ENCODE measurements around the gene STAT4. TPM values are rescaled to one million over a fixed set of nuclear protein-coding genes. Genes with fewer than 3 reads are reported as not detected.

The STAT4 gene
- total and polyA plus RNA-seq, 4 donors, result 0.85 to 7.9 (median 3.2) TPM

DNA sequence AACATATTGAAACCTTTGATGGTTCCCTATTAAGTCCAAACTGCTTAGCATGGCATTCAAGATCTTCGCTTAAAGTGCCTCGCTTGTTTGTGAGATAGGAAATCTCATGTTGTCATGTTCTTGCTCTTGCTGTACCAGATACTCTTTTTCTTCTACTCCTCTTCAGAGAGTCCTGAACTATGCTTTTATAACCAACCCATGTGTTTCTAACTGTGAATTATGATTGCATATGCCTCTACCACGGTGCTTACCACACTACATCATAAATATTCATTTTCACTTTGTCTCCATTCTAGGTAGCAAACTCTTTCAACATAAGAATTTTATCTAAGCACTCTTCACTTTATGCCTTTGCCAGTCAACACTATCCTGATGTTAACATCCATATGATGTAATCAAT, 23.6 kb downstream of the STAT4 start:
- Histone ChIP-seq H3K36me3 (ENCODE audit: control insufficient read depth in 4 of 4, insufficient read depth in 3 of 4, low read depth in 1 of 4, low read length in 3 of 4) (no peaks in the 10 kb centered on the region), H3K27me3 (ENCODE audit: control insufficient read depth in 4 of 4, insufficient read depth in 4 of 4, low read length in 3 of 4) (no peaks in the 10 kb centered on the region), H3K4me1 (ENCODE audit: control insufficient read depth in 4 of 4, insufficient read depth in 4 of 4, low read length in 3 of 4) (no peaks in the 10 kb centered on the region), H3K9me3 (ENCODE audit: control insufficient read depth in 4 of 4, low read length in 3 of 4) (no peaks in the 10 kb centered on the region), H3K9ac (ENCODE audit: low read depth in 1 of 2, low read length in 2 of 2) (no peak overlapping the region), H3K27ac (ENCODE audit: low read depth in 1 of 2, low read length in 2 of 2) (no peak overlapping the region), H3K4me3 (ENCODE audit: low read depth in 1 of 3, low read length in 3 of 3) (no peak overlapping the region)
- no peak for DNase-seq (ENCODE audit: low spot score)
- WGBS, result 93% methylated on average over 3 of the region's 3 CpGs
- no peak for TF ChIP-seq JUND (IDR thresholded peaks at IDR 0.05)
- TF ChIP-seq, protein P1, sequence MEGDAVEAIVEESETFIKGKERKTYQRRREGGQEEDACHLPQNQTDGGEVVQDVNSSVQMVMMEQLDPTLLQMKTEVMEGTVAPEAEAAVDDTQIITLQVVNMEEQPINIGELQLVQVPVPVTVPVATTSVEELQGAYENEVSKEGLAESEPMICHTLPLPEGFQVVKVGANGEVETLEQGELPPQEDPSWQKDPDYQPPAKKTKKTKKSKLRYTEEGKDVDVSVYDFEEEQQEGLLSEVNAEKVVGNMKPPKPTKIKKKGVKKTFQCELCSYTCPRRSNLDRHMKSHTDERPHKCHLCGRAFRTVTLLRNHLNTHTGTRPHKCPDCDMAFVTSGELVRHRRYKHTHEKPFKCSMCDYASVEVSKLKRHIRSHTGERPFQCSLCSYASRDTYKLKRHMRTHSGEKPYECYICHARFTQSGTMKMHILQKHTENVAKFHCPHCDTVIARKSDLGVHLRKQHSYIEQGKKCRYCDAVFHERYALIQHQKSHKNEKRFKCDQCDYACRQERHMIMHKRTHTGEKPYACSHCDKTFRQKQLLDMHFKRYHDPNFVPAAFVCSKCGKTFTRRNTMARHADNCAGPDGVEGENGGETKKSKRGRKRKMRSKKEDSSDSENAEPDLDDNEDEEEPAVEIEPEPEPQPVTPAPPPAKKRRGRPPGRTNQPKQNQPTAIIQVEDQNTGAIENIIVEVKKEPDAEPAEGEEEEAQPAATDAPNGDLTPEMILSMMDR (IDR thresholded peaks at IDR 0.05; ENCODE audit: low read depth, low read length, missing input control), result no peak
- TF ChIP-seq RAD21 (IDR thresholded peaks at IDR 0.05), result no peak
- TF ChIP-seq HNF4A (conservative IDR thresholded peaks at IDR 0.05), result no peak
- TF ChIP-seq, protein P2, sequence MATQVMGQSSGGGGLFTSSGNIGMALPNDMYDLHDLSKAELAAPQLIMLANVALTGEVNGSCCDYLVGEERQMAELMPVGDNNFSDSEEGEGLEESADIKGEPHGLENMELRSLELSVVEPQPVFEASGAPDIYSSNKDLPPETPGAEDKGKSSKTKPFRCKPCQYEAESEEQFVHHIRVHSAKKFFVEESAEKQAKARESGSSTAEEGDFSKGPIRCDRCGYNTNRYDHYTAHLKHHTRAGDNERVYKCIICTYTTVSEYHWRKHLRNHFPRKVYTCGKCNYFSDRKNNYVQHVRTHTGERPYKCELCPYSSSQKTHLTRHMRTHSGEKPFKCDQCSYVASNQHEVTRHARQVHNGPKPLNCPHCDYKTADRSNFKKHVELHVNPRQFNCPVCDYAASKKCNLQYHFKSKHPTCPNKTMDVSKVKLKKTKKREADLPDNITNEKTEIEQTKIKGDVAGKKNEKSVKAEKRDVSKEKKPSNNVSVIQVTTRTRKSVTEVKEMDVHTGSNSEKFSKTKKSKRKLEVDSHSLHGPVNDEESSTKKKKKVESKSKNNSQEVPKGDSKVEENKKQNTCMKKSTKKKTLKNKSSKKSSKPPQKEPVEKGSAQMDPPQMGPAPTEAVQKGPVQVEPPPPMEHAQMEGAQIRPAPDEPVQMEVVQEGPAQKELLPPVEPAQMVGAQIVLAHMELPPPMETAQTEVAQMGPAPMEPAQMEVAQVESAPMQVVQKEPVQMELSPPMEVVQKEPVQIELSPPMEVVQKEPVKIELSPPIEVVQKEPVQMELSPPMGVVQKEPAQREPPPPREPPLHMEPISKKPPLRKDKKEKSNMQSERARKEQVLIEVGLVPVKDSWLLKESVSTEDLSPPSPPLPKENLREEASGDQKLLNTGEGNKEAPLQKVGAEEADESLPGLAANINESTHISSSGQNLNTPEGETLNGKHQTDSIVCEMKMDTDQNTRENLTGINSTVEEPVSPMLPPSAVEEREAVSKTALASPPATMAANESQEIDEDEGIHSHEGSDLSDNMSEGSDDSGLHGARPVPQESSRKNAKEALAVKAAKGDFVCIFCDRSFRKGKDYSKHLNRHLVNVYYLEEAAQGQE (IDR thresholded peaks at IDR 0.05), result no peak
- TF ChIP-seq HNF4G (IDR thresholded peaks at IDR 0.05), result no peak
- no peak for TF ChIP-seq EGR1 (IDR thresholded peaks at IDR 0.05; ENCODE audit: low read depth in 2 of 2)
- TF ChIP-seq SP1 (IDR thresholded peaks at IDR 0.05), result no peak
- TF ChIP-seq YY1 (IDR thresholded peaks at IDR 0.05), result no peak
- TF ChIP-seq, protein P3, sequence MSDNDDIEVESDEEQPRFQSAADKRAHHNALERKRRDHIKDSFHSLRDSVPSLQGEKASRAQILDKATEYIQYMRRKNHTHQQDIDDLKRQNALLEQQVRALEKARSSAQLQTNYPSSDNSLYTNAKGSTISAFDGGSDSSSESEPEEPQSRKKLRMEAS (IDR thresholded peaks at IDR 0.05), result no peak
- TF ChIP-seq TAF1 (conservative IDR thresholded peaks at IDR 0.05), result no peak
- no peak for TF ChIP-seq FOXA1 (IDR thresholded peaks at IDR 0.05)
- no peak for TF ChIP-seq FOXA2 (IDR thresholded peaks at IDR 0.05)
- no peak for TF ChIP-seq GABPA (IDR thresholded peaks at IDR 0.05 in 1 of 2, conservative IDR thresholded peaks at IDR 0.05 in 1 of 2)
- TF ChIP-seq RXRA (IDR thresholded peaks at IDR 0.05), result no peak
- TF ChIP-seq, protein P4, sequence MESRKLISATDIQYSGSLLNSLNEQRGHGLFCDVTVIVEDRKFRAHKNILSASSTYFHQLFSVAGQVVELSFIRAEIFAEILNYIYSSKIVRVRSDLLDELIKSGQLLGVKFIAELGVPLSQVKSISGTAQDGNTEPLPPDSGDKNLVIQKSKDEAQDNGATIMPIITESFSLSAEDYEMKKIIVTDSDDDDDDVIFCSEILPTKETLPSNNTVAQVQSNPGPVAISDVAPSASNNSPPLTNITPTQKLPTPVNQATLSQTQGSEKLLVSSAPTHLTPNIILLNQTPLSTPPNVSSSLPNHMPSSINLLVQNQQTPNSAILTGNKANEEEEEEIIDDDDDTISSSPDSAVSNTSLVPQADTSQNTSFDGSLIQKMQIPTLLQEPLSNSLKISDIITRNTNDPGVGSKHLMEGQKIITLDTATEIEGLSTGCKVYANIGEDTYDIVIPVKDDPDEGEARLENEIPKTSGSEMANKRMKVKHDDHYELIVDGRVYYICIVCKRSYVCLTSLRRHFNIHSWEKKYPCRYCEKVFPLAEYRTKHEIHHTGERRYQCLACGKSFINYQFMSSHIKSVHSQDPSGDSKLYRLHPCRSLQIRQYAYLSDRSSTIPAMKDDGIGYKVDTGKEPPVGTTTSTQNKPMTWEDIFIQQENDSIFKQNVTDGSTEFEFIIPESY (IDR thresholded peaks at IDR 0.05), result no peak

Measured in liver (tissue), 9 donors.